Transverse colon (tissue), 4 donors: ENCODE data around the gene P2RY12. TPM values are rescaled to one million over a fixed set of nuclear protein-coding genes. Genes with fewer than 3 reads are reported as not detected.

Source experiments
- DNase-seq: peaks from one replicate; pipeline ENCODE4 v3.0.0-alpha.2; 2019
- H3K27ac ChIP-seq, 4 donors: fragments of 200-600 bp; sonication (generic); 2 replicates each; pipeline ENCODE4 v1.5.1; 2016 to 2018; ENCODE audit warnings: inconsistent platforms in 4 of 4
- H3K27me3 ChIP-seq: fragments of 200-600 bp; sonication (generic); 2 replicates; pipeline ENCODE4 v1.5.1; 2017; ENCODE audit warnings: inconsistent platforms
- H3K36me3 ChIP-seq, 4 donors: fragments of 200-600 bp; sonication (generic); 2 replicates each; pipeline ENCODE4 v1.5.1; 2017 to 2019; ENCODE audit warnings: inconsistent platforms in 4 of 4
- H3K4me1 ChIP-seq, 4 donors: fragments of 200-600 bp; sonication (generic); 2 replicates each; pipeline ENCODE4 v1.5.1; 2017 to 2020; ENCODE audit warnings: inconsistent platforms in 4 of 4
- H3K4me3 ChIP-seq, 4 donors: fragments of 200-600 bp; sonication (generic); 1 replicate in 1 of 4; 2 replicates in 3 of 4; pipeline versions ENCODE4 v1.5.1 to v1.6.1; 2017 to 2019; ENCODE audit warnings: inconsistent platforms in 4 of 4
- H3K9me3 ChIP-seq, 2 donors: fragments of 200-600 bp; sonication (generic); 2 replicates each; pipeline ENCODE4 v1.5.1; 2017 to 2019; ENCODE audit warnings: inconsistent platforms in 2 of 2
- CTCF ChIP-seq, 5 experiments: fragments of 200-600 bp in 3 of 5; fragments of 450-650 bp in 2 of 5; sonication (generic) in 3 of 5; IDR thresholded peaks; 1 replicate in 2 of 5; 2 replicates in 3 of 5; pipeline ENCODE4 v1.5.1; 2016 to 2017; ENCODE audit warnings: antibody characterized with exemption in 5 of 5, inconsistent platforms in 3 of 5, mild to moderate bottlenecking in 2 of 5, moderate library complexity in 1 of 5
- EP300 ChIP-seq: sonication (generic); formaldehyde crosslinking; IDR thresholded peaks from one replicate; pipeline ENCODE4 v1.6.1; 2017; ENCODE audit warnings: antibody characterized with exemption, low read depth
- POLR2A ChIP-seq: fragments of 450-650 bp; IDR thresholded peaks from one replicate; pipeline ENCODE4 v1.6.1; 2016; ENCODE audit warnings: antibody characterized with exemption, mild to moderate bottlenecking, moderate library complexity
- POLR2AphosphoS5 ChIP-seq, 3 donors: sonication (generic); formaldehyde crosslinking; IDR thresholded peaks; one replicate each; pipeline ENCODE4 v1.6.1; 2016; ENCODE audit warnings: antibody characterized with exemption in 3 of 3
- WGBS, 2 donors: methylation state at CpG; one replicate each; pipeline ENCODE4 v1.1.5; 2018; ENCODE audit warnings: low coverage in 1 of 2; 5-methylcytosine and 5-hydroxymethylcytosine counted together
- in situ Hi-C, 4 donors: fragments of 200-750 bp; cut with MboI; loops; one replicate each; pipeline versions ENCODE4 v1.15.0 to v1.15.1; 2017; ENCODE audit warnings: low sequenced_read_pairs in 3 of 4, low pct_ligation_motif_present in 1 of 4, low pct_unique_long_range_greater_than_20kb in 1 of 4
- intact Hi-C: fragments of 100-400 bp; cut with DNase I; formaldehyde crosslinking; loops from one replicate; pipeline ENCODE4 v1.15.1; 2023; ENCODE audit warnings: low total_unique reads
- total RNA-seq, 4 donors: library from RNA; depleted of rRNA; stranded (reverse); fragments of >200 nt; gene quantifications; one replicate each; pipeline ENCODE4 v1.1.0, GENCODE V29; 2016

The P2RY12 gene
- total RNA-seq, 4 donors from 2014 or later: 1.1 to 1.4 TPM; not detected in 2

DNA sequence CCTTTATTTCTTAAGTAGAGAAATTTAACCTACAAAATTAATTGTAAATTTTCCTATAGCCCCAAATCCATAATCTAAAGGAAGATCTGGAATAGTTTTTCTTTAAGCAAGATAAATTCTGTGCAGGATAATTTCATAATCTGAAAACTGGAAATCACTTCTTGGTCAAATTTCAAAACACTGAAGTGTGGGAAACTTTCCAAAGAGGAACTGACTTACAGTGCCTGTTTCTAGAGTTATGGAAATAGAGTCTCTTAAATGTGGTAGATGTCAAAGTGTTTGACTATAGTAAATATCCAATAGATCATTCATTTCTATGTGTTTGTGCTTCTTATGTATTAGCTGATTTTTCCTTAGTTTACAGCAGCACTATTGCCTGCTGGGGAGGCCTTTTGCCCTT, 53.7 kb downstream of the P2RY12 start:
- no peaks in the 10 kb centered on the region for H3K27me3 ChIP-seq
- peaks cover 0 to 6% (median 0%) of the 10 kb centered on the region in 4 donors for H3K4me1 ChIP-seq
- no peak overlapping the region for H3K4me3 ChIP-seq
- no peaks in the 10 kb centered on the region for H3K9me3 ChIP-seq
- intact Hi-C loops: no loop called here
- no peaks in the 10 kb centered on the region for H3K36me3 ChIP-seq
- H3K27ac ChIP-seq: no peak overlapping the region
- DNase-seq: no peak
- TF ChIP-seq EP300 (no peak), POLR2A (no peak), POLR2AphosphoS5 (IDR thresholded peaks at IDR 0.05) (no peak), CTCF (IDR thresholded peaks at IDR 0.05) (no peak)
- in situ Hi-C loops: no loop called here

DNA sequence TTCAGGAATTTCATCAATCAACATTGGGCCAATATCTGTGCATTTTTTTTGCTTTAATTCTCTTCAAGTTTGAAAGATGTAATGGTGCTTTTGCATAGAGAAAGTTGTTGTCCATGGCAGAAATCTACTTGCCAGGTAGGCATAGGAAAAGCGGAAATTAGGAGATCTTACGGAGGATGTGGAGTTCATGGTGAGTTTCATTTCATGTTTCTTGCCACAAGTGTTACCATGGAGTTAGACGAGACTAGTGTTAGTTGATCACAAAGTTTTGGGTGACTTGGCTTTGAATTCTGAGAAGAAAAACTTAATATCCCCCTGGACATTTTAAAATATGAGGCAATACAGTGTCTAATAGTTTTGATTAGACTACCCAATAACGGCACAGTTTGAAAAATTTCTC, 54.2 kb downstream of the P2RY12 start:
- H3K4me1 ChIP-seq: peaks cover 0 to 6% (median 0%) of the 10 kb centered on the region in 4 donors
- in situ Hi-C loops: no loop called here
- no peaks in the 10 kb centered on the region for H3K36me3 ChIP-seq
- H3K4me3 ChIP-seq: no peak overlapping the region
- intact Hi-C loops: no loop called here
- no peak overlapping the region for H3K27ac ChIP-seq
- no peaks in the 10 kb centered on the region for H3K9me3 ChIP-seq
- no peak for DNase-seq
- no peaks in the 10 kb centered on the region for H3K27me3 ChIP-seq
- TF ChIP-seq CTCF (IDR thresholded peaks at IDR 0.05) (no peak), POLR2A (no peak), POLR2AphosphoS5 (IDR thresholded peaks at IDR 0.05) (no peak), EP300 (no peak)
- WGBS, 2 donors: 54 to 87% methylated on average over 4 of the region's 4 CpGs

GRCh38 chr3:151329363-151329762, 55.2 kb downstream of the P2RY12 start, which contains the start of gene P2RY13:
Gene P2RY13, minus strand, starts transcription at chr3:151329549. Its CDS starts 21 bp downstream, at chr3:151329528.
- DNase-seq: no peak
- no peaks in the 10 kb centered on the region for H3K36me3 ChIP-seq
- H3K9me3 ChIP-seq: no peaks in the 10 kb centered on the region
- peak; percentile 13 to 44 (median 34) for TF ChIP-seq POLR2AphosphoS5 (IDR thresholded peaks at IDR 0.05)
- no peak for TF ChIP-seq CTCF (IDR thresholded peaks at IDR 0.05)
- H3K27me3 ChIP-seq: no peaks in the 10 kb centered on the region
- in situ Hi-C loops (no loop called here), intact Hi-C loops (loop anchor here (5.0 kb wide), 1 partner anchor 102 kb away; no protein-coding TSS in a partner anchor)
- H3K27ac ChIP-seq: peak within 1 kb of the TSS in 2 of 4 donors; percentile 14 to 17
- 85 to 92% methylated on average over 1 of the region's 1 CpG for WGBS, 2 donors
- peak within 1 kb of the TSS in 1 of 4 donors; percentile 13 for H3K4me3 ChIP-seq
- H3K4me1 ChIP-seq: peaks cover 0 to 6% (median 0%) of the 10 kb centered on the region in 4 donors

GRCh38 chr3:151328298-151328995, 56.1 kb downstream of the P2RY12 start:
- in situ Hi-C loops (no loop called here), intact Hi-C loops (loop anchor here (5.0 kb wide), 1 partner anchor 101 kb away; no protein-coding TSS in a partner anchor)
- 31 to 38% methylated on average over 9 to 10 of the region's 10 CpGs for WGBS, 2 donors
- no peak for DNase-seq
- Histone ChIP-seq H3K27me3 (no peaks in the 10 kb centered on the region), H3K36me3 (no peaks in the 10 kb centered on the region), H3K9me3 (no peaks in the 10 kb centered on the region), H3K27ac (peak overlapping the region in 2 of 4 donors; percentile 14 to 17), H3K4me3 (peak overlapping the region in 1 of 4 donors; percentile 13), H3K4me1 (peaks cover 0 to 6% (median 0%) of the 10 kb centered on the region in 4 donors)
- no peak for TF ChIP-seq EP300
- no peak for TF ChIP-seq POLR2A
- TF ChIP-seq CTCF (IDR thresholded peaks at IDR 0.05): no peak
- TF ChIP-seq POLR2AphosphoS5 (IDR thresholded peaks at IDR 0.05): no peak
